CD4-positive, alpha-beta memory T cell (primary cell): ENCODE measurements around the gene GIPC2. TPM values are rescaled to one million over a fixed set of nuclear protein-coding genes. Genes with fewer than 3 reads are reported as not detected.

Source experiments
- CTCF ChIA-PET: fragments of 350-600 bp; sonication (Branson Sonifier 250); formaldehyde crosslinking; loops from one replicate; lab custom pipeline; 2021; ENCODE audit warnings: inconsistent platforms; ENCODE audit not compliant: partially characterized antibody; lab: Charles Lee
- POLR2A ChIA-PET: fragments of 350-600 bp; sonication (Branson Sonifier 250); formaldehyde crosslinking; loops from one replicate; lab custom pipeline; 2021; ENCODE audit not compliant: partially characterized antibody; lab: Charles Lee
- DNase-seq, 5 donors: peaks; one replicate each; pipeline versions ENCODE4 v3.0.0 to v3.0.0-alpha.2; 2020 to 2022; ENCODE audit warnings: mixed read lengths in 1 of 5
- H3K27ac ChIP-seq: one replicate; pipeline ENCODE4 v1.7.0; 2013; ENCODE audit warnings: low read depth, low read length
- H3K27me3 ChIP-seq: 2 replicates; pipeline ENCODE4 v1.7.0; 2013; ENCODE audit warnings: mild to moderate bottlenecking, low read length, moderate library complexity; ENCODE audit not compliant: insufficient read depth
- H3K36me3 ChIP-seq: 2 replicates; pipeline ENCODE4 v1.7.0; 2013; ENCODE audit warnings: mild to moderate bottlenecking, low read length, moderate library complexity; ENCODE audit not compliant: insufficient read depth
- H3K4me1 ChIP-seq: 2 replicates; pipeline ENCODE4 v1.7.0; 2013; ENCODE audit warnings: mild to moderate bottlenecking, low read length, moderate library complexity; ENCODE audit not compliant: insufficient read depth
- H3K4me3 ChIP-seq, 2 donors: one replicate each; pipeline ENCODE4 v1.7.0; 2013; ENCODE audit warnings: low read length in 2 of 2, mild to moderate bottlenecking in 1 of 2
- H3K9me3 ChIP-seq, 2 donors: one replicate each; pipeline ENCODE4 v1.7.0; 2013; ENCODE audit warnings: low read length in 2 of 2, control low read depth in 1 of 2; ENCODE audit not compliant: control insufficient read depth in 1 of 2
- H3K27ac Mint-ChIP-seq, 7 donors: one replicate each; pipeline ENCODE4 v1.8.0; 2020 to 2021; ENCODE audit warnings: mixed read lengths in 7 of 7, mild to moderate bottlenecking in 6 of 7, inconsistent platforms in 3 of 7, moderate library complexity in 3 of 7
- H3K27me3 Mint-ChIP-seq, 2 donors: one replicate each; pipeline ENCODE4 v1.8.0; 2020 to 2021; ENCODE audit warnings: mixed read lengths in 2 of 2
- H3K36me3 Mint-ChIP-seq, 2 donors: one replicate each; pipeline ENCODE4 v1.8.0; 2020 to 2021; ENCODE audit warnings: mixed read lengths in 2 of 2, inconsistent platforms in 1 of 2, mild to moderate bottlenecking in 1 of 2
- H3K4me1 Mint-ChIP-seq, 4 donors: one replicate each; pipeline ENCODE4 v1.8.0; 2020 to 2021; ENCODE audit warnings: mixed read lengths in 4 of 4, mild to moderate bottlenecking in 1 of 4
- H3K4me3 Mint-ChIP-seq, 8 donors: one replicate each; pipeline ENCODE4 v1.8.0; 2020 to 2021; ENCODE audit warnings: mixed read lengths in 8 of 8, mild to moderate bottlenecking in 7 of 8, moderate library complexity in 6 of 8, inconsistent platforms in 3 of 8
- H3K9me3 Mint-ChIP-seq, 8 donors: one replicate each; pipeline ENCODE4 v1.8.0; 2020 to 2021; ENCODE audit warnings: mixed read lengths in 8 of 8, mild to moderate bottlenecking in 5 of 8, inconsistent platforms in 3 of 8, moderate library complexity in 1 of 8
- intact Hi-C: fragments of 100-400 bp; cut with micrococcal nuclease; formaldehyde crosslinking; loops from one replicate; pipeline ENCODE4 v1.15.1; 2023
- polyA plus RNA-seq, 2 donors: library from polyadenylated mRNA; unstranded; fragments of 300-500 nt; fragmentation: Illumina TruSeq; gene quantifications; one replicate each; pipeline ENCODE4 v1.2.3, GENCODE V29; 2021
- total RNA-seq, 2 experiments: library from RNA; stranded (reverse); gene quantifications; one replicate each; pipeline ENCODE4 v1.2.3, GENCODE V29; 2021

GIPC2 gene
- total and polyA plus RNA-seq, 4 experiments from 2014 or later: 0.13 to 0.52 (median 0.30) TPM

- no peak overlapping the region for H3K4me3 ChIP-seq
- Mint-ChIP-seq H3K4me3 (no peak overlapping the region), H3K27me3 (peaks cover 0 to 3% of the 10 kb centered on the region in 2 donors), H3K36me3 (no peaks in the 10 kb centered on the region), H3K4me1 (no peaks in the 10 kb centered on the region), H3K9me3 (no peaks in the 10 kb centered on the region), H3K27ac (no peak overlapping the region)
- H3K9me3 ChIP-seq: no peaks in the 10 kb centered on the region
- H3K27ac ChIP-seq: no peak overlapping the region
- H3K27me3 ChIP-seq: no peaks in the 10 kb centered on the region
- CTCF ChIA-PET: no interaction called here
- POLR2A ChIA-PET: no interaction called here
- no peaks in the 10 kb centered on the region for H3K36me3 ChIP-seq
- intact Hi-C loops: no loop called here
- H3K4me1 ChIP-seq: no peaks in the 10 kb centered on the region
- DNase-seq: no peak
Observed at GRCh38 chr1:78178816-78179215, 133.1 kb downstream of the GIPC2 start.

GRCh38 chr1:78184460-78185072 lies 138.8 kb downstream of the GIPC2 start:
- intact Hi-C loops: no loop called here

More at GRCh38 chr1:78184460-78185072, 138.8 kb downstream of the GIPC2 start:
- H3K27me3 Mint-ChIP-seq: peaks cover 0 to 2% of the 10 kb centered on the region in 2 donors
- POLR2A ChIA-PET: no interaction called here
- H3K36me3 Mint-ChIP-seq: no peaks in the 10 kb centered on the region
- H3K9me3 Mint-ChIP-seq: peaks cover 0 to 8% (median under 1%) of the 10 kb centered on the region in 8 donors
- Histone ChIP-seq H3K4me1 (no peaks in the 10 kb centered on the region), H3K27me3 (no peaks in the 10 kb centered on the region), H3K27ac (no peak overlapping the region), H3K9me3 (no peaks in the 10 kb centered on the region), H3K36me3 (no peaks in the 10 kb centered on the region), H3K4me3 (no peak overlapping the region)
- H3K27ac Mint-ChIP-seq: no peak overlapping the region
- CTCF ChIA-PET: no interaction called here
- H3K4me3 Mint-ChIP-seq: no peak overlapping the region
- no peaks in the 10 kb centered on the region for H3K4me1 Mint-ChIP-seq
- DNase-seq: no peak

Other genes starting within 250 kb of the GIPC2 start
- under 1 TPM; 0.47 to 0.67 TPM for gene NEXN, start 157.3 kb upstream of the GIPC2 start, total RNA-seq
- under 1 TPM; 0.31 to 0.57 TPM for gene NEXN, start 157.3 kb upstream of the GIPC2 start, polyA plus RNA-seq
- 100 to 1,000 TPM; 246 to 270 TPM for gene FUBP1, start 66.9 kb upstream of the GIPC2 start, total RNA-seq
- gene FUBP1, start 66.9 kb upstream of the GIPC2 start, polyA plus RNA-seq: 10 to 100 TPM; 31.5 to 58.0 TPM
- gene DNAJB4, start 41.0 kb upstream of the GIPC2 start, total RNA-seq: 10 to 100 TPM; 15.5 to 18.3 TPM
- 1 to 10 TPM; 8.7 to 9.8 TPM for gene DNAJB4, start 41.0 kb upstream of the GIPC2 start, polyA plus RNA-seq